GM23338 (cell line): ENCODE measurements around the gene RRP9. TPM values are rescaled to one million over a fixed set of nuclear protein-coding genes. Genes with fewer than 3 reads are reported as not detected.

Source experiments
- CREB1 ChIP-seq: fragments of 250-450 bp; sonication (Bioruptor Pico); IDR thresholded peaks from 2 replicates; pipeline ENCODE4 v1.5.0; 2020; ENCODE audit warnings: low read depth, mild to moderate bottlenecking, moderate library complexity
- JUNB ChIP-seq: IDR thresholded peaks from one replicate; pipeline ENCODE4 v1.6.1; 2016; ENCODE audit warnings: antibody characterized with exemption; ENCODE audit not compliant: unreplicated experiment
- NANOG ChIP-seq: IDR thresholded peaks from 2 replicates; pipeline ENCODE4 v1.6.1; 2016; ENCODE audit warnings: antibody characterized with exemption, borderline replicate concordance
- POLR2AphosphoS5 ChIP-seq: IDR thresholded peaks from 2 replicates; pipeline ENCODE4 v1.6.1; 2016; ENCODE audit warnings: antibody characterized with exemption, low read depth
- polyA plus RNA-seq: library from polyadenylated mRNA; unstranded; fragments of >200 nt; fragmentation: Nextera tagmentation; extraction: Ambion mirVana; gene quantifications from 2 replicates; pipeline ENCODE4 v1.2.1, GENCODE V29; 2016
- total RNA-seq: library from RNA; depleted of rRNA; stranded (reverse); fragments of >200 nt; shearing (Covaris generic); gene quantifications from 2 replicates; pipeline ENCODE4 v1.2.3, GENCODE V29; 2014
- TF ChIP-seq, protein P1 (sequence below): fragments of 250-450 bp; sonication (Bioruptor Pico); IDR thresholded peaks from 2 replicates; pipeline ENCODE4 v1.5.0; 2020; ENCODE audit warnings: mild to moderate bottlenecking, moderate library complexity
- TF ChIP-seq, protein P2 (sequence below): IDR thresholded peaks from 2 replicates; pipeline ENCODE4 v1.6.1; 2016; ENCODE audit warnings: antibody characterized with exemption
- TF ChIP-seq, protein P3 (sequence below), 2 experiments: fragments of 200-600 bp in 1 of 2; sonication (generic) in 1 of 2; conservative IDR thresholded peaks; 2 replicates each; pipeline versions ENCODE4 v1.5.1 to v1.6.1; 2016 to 2017; ENCODE audit warnings: antibody characterized with exemption in 2 of 2, low read depth in 2 of 2, mild to moderate bottlenecking in 2 of 2, moderate library complexity in 1 of 2

The RRP9 gene
- total and polyA plus RNA-seq, 2 experiments from 2014 or later = 62.4 to 68.1 TPM

DNA sequence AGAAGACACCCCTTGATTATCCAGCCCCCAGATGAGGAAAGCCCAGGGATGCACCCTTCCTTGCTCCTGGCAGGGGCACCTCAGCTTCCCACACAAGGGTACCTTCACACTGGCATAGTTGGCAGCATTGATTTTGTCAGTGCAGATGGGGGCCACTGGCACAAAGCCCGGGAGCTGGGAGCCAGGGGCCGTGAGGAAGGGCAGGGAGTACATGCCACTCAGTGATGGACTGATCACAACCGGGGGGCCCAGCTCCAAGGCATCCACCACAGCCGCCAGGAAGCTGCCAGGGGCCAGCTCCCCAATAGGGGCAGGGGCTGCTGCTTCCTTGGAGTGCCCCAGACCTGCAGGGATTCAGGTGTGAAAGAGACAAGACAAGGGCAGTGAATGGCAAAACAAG is 28.1 kb upstream of the RRP9 start (continued):
- TF ChIP-seq, protein P1, sequence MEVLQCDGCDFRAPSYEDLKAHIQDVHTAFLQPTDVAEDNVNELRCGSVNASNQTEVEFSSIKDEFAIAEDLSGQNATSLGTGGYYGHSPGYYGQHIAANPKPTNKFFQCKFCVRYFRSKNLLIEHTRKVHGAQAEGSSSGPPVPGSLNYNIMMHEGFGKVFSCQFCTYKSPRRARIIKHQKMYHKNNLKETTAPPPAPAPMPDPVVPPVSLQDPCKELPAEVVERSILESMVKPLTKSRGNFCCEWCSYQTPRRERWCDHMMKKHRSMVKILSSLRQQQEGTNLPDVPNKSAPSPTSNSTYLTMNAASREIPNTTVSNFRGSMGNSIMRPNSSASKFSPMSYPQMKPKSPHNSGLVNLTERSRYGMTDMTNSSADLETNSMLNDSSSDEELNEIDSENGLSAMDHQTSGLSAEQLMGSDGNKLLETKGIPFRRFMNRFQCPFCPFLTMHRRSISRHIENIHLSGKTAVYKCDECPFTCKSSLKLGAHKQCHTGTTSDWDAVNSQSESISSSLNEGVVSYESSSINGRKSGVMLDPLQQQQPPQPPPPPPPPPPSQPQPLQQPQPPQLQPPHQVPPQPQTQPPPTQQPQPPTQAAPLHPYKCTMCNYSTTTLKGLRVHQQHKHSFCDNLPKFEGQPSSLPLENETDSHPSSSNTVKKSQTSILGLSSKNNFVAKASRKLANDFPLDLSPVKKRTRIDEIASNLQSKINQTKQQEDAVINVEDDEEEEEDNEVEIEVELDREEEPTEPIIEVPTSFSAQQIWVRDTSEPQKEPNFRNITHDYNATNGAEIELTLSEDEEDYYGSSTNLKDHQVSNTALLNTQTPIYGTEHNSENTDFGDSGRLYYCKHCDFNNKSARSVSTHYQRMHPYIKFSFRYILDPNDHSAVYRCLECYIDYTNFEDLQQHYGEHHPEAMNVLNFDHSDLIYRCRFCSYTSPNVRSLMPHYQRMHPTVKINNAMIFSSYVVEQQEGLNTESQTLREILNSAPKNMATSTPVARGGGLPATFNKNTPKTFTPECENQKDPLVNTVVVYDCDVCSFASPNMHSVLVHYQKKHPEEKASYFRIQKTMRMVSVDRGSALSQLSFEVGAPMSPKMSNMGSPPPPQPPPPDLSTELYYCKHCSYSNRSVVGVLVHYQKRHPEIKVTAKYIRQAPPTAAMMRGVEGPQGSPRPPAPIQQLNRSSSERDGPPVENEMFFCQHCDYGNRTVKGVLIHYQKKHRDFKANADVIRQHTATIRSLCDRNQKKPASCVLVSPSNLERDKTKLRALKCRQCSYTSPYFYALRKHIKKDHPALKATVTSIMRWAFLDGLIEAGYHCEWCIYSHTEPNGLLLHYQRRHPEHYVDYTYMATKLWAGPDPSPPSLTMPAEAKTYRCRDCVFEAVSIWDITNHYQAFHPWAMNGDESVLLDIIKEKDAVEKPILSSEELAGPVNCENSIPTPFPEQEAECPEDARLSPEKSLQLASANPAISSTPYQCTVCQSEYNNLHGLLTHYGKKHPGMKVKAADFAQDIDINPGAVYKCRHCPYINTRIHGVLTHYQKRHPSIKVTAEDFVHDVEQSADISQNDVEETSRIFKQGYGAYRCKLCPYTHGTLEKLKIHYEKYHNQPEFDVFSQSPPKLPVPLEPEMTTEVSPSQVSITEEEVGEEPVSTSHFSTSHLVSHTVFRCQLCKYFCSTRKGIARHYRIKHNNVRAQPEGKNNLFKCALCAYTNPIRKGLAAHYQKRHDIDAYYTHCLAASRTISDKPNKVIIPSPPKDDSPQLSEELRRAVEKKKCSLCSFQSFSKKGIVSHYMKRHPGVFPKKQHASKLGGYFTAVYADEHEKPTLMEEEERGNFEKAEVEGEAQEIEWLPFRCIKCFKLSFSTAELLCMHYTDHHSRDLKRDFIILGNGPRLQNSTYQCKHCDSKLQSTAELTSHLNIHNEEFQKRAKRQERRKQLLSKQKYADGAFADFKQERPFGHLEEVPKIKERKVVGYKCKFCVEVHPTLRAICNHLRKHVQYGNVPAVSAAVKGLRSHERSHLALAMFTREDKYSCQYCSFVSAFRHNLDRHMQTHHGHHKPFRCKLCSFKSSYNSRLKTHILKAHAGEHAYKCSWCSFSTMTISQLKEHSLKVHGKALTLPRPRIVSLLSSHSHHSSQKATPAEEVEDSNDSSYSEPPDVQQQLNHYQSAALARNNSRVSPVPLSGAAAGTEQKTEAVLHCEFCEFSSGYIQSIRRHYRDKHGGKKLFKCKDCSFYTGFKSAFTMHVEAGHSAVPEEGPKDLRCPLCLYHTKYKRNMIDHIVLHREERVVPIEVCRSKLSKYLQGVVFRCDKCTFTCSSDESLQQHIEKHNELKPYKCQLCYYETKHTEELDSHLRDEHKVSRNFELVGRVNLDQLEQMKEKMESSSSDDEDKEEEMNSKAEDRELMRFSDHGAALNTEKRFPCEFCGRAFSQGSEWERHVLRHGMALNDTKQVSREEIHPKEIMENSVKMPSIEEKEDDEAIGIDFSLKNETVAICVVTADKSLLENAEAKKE = no peak
- TF ChIP-seq JUNB (no peak), CREB1 (no peak), POLR2AphosphoS5 (no peak), NANOG (no peak)
- TF ChIP-seq, protein P2, sequence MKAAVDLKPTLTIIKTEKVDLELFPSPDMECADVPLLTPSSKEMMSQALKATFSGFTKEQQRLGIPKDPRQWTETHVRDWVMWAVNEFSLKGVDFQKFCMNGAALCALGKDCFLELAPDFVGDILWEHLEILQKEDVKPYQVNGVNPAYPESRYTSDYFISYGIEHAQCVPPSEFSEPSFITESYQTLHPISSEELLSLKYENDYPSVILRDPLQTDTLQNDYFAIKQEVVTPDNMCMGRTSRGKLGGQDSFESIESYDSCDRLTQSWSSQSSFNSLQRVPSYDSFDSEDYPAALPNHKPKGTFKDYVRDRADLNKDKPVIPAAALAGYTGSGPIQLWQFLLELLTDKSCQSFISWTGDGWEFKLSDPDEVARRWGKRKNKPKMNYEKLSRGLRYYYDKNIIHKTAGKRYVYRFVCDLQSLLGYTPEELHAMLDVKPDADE = no peak
- TF ChIP-seq, protein P3, sequence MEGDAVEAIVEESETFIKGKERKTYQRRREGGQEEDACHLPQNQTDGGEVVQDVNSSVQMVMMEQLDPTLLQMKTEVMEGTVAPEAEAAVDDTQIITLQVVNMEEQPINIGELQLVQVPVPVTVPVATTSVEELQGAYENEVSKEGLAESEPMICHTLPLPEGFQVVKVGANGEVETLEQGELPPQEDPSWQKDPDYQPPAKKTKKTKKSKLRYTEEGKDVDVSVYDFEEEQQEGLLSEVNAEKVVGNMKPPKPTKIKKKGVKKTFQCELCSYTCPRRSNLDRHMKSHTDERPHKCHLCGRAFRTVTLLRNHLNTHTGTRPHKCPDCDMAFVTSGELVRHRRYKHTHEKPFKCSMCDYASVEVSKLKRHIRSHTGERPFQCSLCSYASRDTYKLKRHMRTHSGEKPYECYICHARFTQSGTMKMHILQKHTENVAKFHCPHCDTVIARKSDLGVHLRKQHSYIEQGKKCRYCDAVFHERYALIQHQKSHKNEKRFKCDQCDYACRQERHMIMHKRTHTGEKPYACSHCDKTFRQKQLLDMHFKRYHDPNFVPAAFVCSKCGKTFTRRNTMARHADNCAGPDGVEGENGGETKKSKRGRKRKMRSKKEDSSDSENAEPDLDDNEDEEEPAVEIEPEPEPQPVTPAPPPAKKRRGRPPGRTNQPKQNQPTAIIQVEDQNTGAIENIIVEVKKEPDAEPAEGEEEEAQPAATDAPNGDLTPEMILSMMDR (conservative IDR thresholded peaks at IDR 0.05; ENCODE audit: low read depth in 2 of 2) = no peak
